Osteoblast (primary cell): ENCODE data around the gene ACSM4. TPM values are rescaled to one million over a fixed set of nuclear protein-coding genes. Genes with fewer than 3 reads are reported as not detected.

Experiments used
- DNase-seq: peaks from one replicate; pipeline ENCODE4 v3.0.0; 2011; ENCODE audit warnings: low spot score, mixed read lengths; ENCODE audit not compliant: insufficient read length; ENCODE audit errors: missing footprints
- H2AFZ ChIP-seq: 2 replicates; pipeline ENCODE4 v1.6.0; 2011; ENCODE audit warnings: mild to moderate bottlenecking, low read length
- H3K27ac ChIP-seq: 2 replicates; pipeline ENCODE4 v1.5.1; 2011; ENCODE audit warnings: mild to moderate bottlenecking, low read depth, low read length, moderate library complexity
- H3K27me3 ChIP-seq: 2 replicates; pipeline ENCODE4 v1.6.0; 2012; ENCODE audit warnings: mild to moderate bottlenecking, control low read depth, inconsistent platforms, low read length, moderate library complexity; ENCODE audit not compliant: insufficient read depth
- H3K36me3 ChIP-seq: 2 replicates; pipeline ENCODE4 v1.5.1; 2011; ENCODE audit warnings: mild to moderate bottlenecking, low read length, control low read depth, moderate library complexity; ENCODE audit not compliant: insufficient read depth
- H3K4me1 ChIP-seq: 2 replicates; pipeline ENCODE4 v1.5.1; 2011; ENCODE audit warnings: mild to moderate bottlenecking, low read length, control low read depth, moderate library complexity; ENCODE audit not compliant: insufficient read depth
- H3K4me2 ChIP-seq: 2 replicates; pipeline ENCODE4 v1.6.0; 2011; ENCODE audit warnings: mild to moderate bottlenecking, low read length; ENCODE audit not compliant: insufficient read depth
- H3K4me3 ChIP-seq: fragments of 200-600 bp; sonication (generic); 3 replicates; pipeline ENCODE4 v1.5.1; 2012; ENCODE audit warnings: mild to moderate bottlenecking, low read length, inconsistent platforms; ENCODE audit not compliant: insufficient read depth
- H3K79me2 ChIP-seq: 2 replicates; pipeline ENCODE4 v1.6.0; 2012; ENCODE audit warnings: mild to moderate bottlenecking, low read length, control low read depth, inconsistent platforms; ENCODE audit not compliant: insufficient read depth
- H3K9me3 ChIP-seq: 2 replicates; pipeline ENCODE4 v1.5.1; 2011; ENCODE audit warnings: low read depth, low read length, control low read depth
- H4K20me1 ChIP-seq: 2 replicates; pipeline ENCODE4 v1.6.0; 2012; ENCODE audit warnings: mild to moderate bottlenecking, low read length, control low read depth; ENCODE audit not compliant: insufficient read depth
- CTCF ChIP-seq: IDR thresholded peaks from 2 replicates; pipeline ENCODE4 v1.5.1; 2011; ENCODE audit warnings: mild to moderate bottlenecking, low read depth, low read length, moderate library complexity; ENCODE audit errors: extremely low read depth
- total RNA-seq: library from RNA; depleted of rRNA; stranded (reverse); fragments of >200 nt; gene quantifications from 2 replicates; pipeline ENCODE4 v1.2.3, GENCODE V29; 2012

ACSM4 gene
- total RNA-seq, 1 donor, result not detected

GRCh38 chr12:7304456-7304855 is 584 bp downstream of the ACSM4 start:
- Histone ChIP-seq H3K27me3 (no peaks in the 10 kb centered on the region), H3K79me2 (no peaks in the 10 kb centered on the region), H3K4me3 (no peak overlapping the region), H2AFZ (no peak overlapping the region), H4K20me1 (no peaks in the 10 kb centered on the region), H3K36me3 (no peaks in the 10 kb centered on the region), H3K27ac (no peak overlapping the region), H3K4me1 (no peaks in the 10 kb centered on the region), H3K9me3 (no peaks in the 10 kb centered on the region), H3K4me2 (no peak overlapping the region)
- TF ChIP-seq CTCF, result no peak
- DNase-seq, result no peak

- no peak for TF ChIP-seq CTCF
- DNase-seq, result no peak
- H3K4me2 ChIP-seq, result no peak overlapping the region
- no peaks in the 10 kb centered on the region for H3K36me3 ChIP-seq
- no peaks in the 10 kb centered on the region for H3K27me3 ChIP-seq
- no peaks in the 10 kb centered on the region for H3K4me1 ChIP-seq
- no peaks in the 10 kb centered on the region for H3K79me2 ChIP-seq
- H2AFZ ChIP-seq, result no peak overlapping the region
- no peaks in the 10 kb centered on the region for H4K20me1 ChIP-seq
- H3K27ac ChIP-seq, result no peak overlapping the region
- H3K4me3 ChIP-seq, result no peak overlapping the region
- H3K9me3 ChIP-seq, result no peaks in the 10 kb centered on the region
Measured at GRCh38 chr12:7310070-7310469, 6.2 kb downstream of the ACSM4 start.

GRCh38 chr12:7319930-7320329 is 16.1 kb downstream of the ACSM4 start:
- peak; percentile 7 for TF ChIP-seq CTCF
- Histone ChIP-seq H4K20me1 (no peaks in the 10 kb centered on the region), H3K36me3 (no peaks in the 10 kb centered on the region), H3K4me1 (no peaks in the 10 kb centered on the region), H2AFZ (no peak overlapping the region), H3K27ac (no peak overlapping the region), H3K4me2 (no peak overlapping the region), H3K27me3 (no peaks in the 10 kb centered on the region), H3K4me3 (no peak overlapping the region), H3K9me3 (no peaks in the 10 kb centered on the region), H3K79me2 (no peaks in the 10 kb centered on the region)
- DNase-seq, result no peak

GRCh38 chr12:7321624-7322023 is 17.8 kb downstream of the ACSM4 start:
- no peak overlapping the region for H3K4me2 ChIP-seq
- H3K4me1 ChIP-seq, result no peaks in the 10 kb centered on the region
- H3K36me3 ChIP-seq, result no peaks in the 10 kb centered on the region
- no peak overlapping the region for H3K4me3 ChIP-seq
- no peak overlapping the region for H3K27ac ChIP-seq
- no peak overlapping the region for H2AFZ ChIP-seq
- no peak for TF ChIP-seq CTCF
- no peaks in the 10 kb centered on the region for H3K79me2 ChIP-seq
- H4K20me1 ChIP-seq, result no peaks in the 10 kb centered on the region
- no peaks in the 10 kb centered on the region for H3K9me3 ChIP-seq
- H3K27me3 ChIP-seq, result no peaks in the 10 kb centered on the region
- no peak for DNase-seq
